HCT116 (cell line): Measurements from ENCODE around the gene MAP4K4. TPM values are rescaled to one million over a fixed set of nuclear protein-coding genes. Genes with fewer than 3 reads are reported as not detected.

Experiments
- ATAC-seq: fragments of 200-7000 bp; cut with Tn5 transposase; 2 replicates; pipeline ENCODE4 v1.9.1; 2020; ENCODE audit warnings: mild to moderate bottlenecking, moderate library complexity
- BruUV-seq: library from RNA; stranded (reverse); fragments of 400-500 nt; replicated peaks from 2 replicates; lab custom pipeline; 2021; lab: Mats Ljungman, UMichigan
- CTCF ChIA-PET: fragments of 300-600 bp; sonication (Branson Sonifier 250); formaldehyde crosslinking; loops from one replicate; lab custom pipeline; 2021; ENCODE audit warnings: antibody characterized with exemption; lab: Charles Lee
- POLR2A ChIA-PET: fragments of 300-600, 350-600 bp; sonication (Branson Sonifier 250); formaldehyde crosslinking; loops from one replicate; lab custom pipeline; 2021; ENCODE audit warnings: antibody characterized with exemption; lab: Charles Lee
- RAD21 ChIA-PET, 2 experiments: fragments of 300-600 bp; sonication (Branson Sonifier 250); formaldehyde crosslinking; loops; one replicate each; lab custom pipeline; 2023; ENCODE audit warnings: low total read pairs in 2 of 2; ENCODE audit not compliant: uncharacterized antibody in 2 of 2, unreplicated experiment in 2 of 2, low non-redundant PET in 1 of 2; lab: Charles Lee
- DNase-seq: peaks from one replicate; pipeline ENCODE4 v3.0.0-alpha.2; 2010; ENCODE audit warnings: low read depth, low spot score
- H2AFZ ChIP-seq: fragments of 200-600 bp; shearing (Covaris generic), sonication (generic); 2 replicates; pipeline ENCODE4 v1.6.1; 2017; ENCODE audit warnings: low read depth, mixed run types, mixed read lengths, antibody characterized with exemption, low read length; ENCODE audit not compliant: poor library complexity, severe bottlenecking
- H3K27ac ChIP-seq: 2 replicates; pipeline ENCODE4 v1.5.1; 2012; ENCODE audit warnings: low read depth, low read length
- H3K27me3 ChIP-seq: fragments of 200-600 bp; sonication (generic); 2 replicates; pipeline ENCODE4 v1.6.1; 2016; ENCODE audit warnings: mixed run types, low read length, mixed read lengths; ENCODE audit not compliant: insufficient read depth
- H3K36me3 ChIP-seq, 2 experiments: fragments of 200-500 bp in 1 of 2; fragments of 200-600 bp in 1 of 2; sonication (Bioruptor generic) in 1 of 2; sonication (generic) in 1 of 2; 2 replicates each; pipeline versions ENCODE4 v1.5.1 to v1.6.1; 2014 to 2016; ENCODE audit warnings: low read length in 2 of 2, inconsistent platforms in 1 of 2, mixed read lengths in 1 of 2, mixed run types in 1 of 2; ENCODE audit not compliant: insufficient read depth in 2 of 2, control insufficient read depth in 1 of 2
- H3K4me1 ChIP-seq, 2 experiments: fragments of 200-600 bp in 1 of 2; sonication (generic) in 1 of 2; 2 replicates each; pipeline versions ENCODE4 v1.5.1 to v1.6.1; 2012 to 2017; ENCODE audit warnings: low read length in 2 of 2, inconsistent platforms in 1 of 2, mild to moderate bottlenecking in 1 of 2, mixed read lengths in 1 of 2, mixed run types in 1 of 2, moderate library complexity in 1 of 2; ENCODE audit not compliant: insufficient read depth in 2 of 2, control insufficient read depth in 1 of 2
- H3K4me2 ChIP-seq: fragments of 200-600 bp; sonication (generic); 2 replicates; pipeline ENCODE4 v1.6.1; 2017; ENCODE audit warnings: mixed run types, low read length, mixed read lengths
- H3K4me3 ChIP-seq, 2 experiments: fragments of 200-600 bp in 1 of 2; sonication (generic) in 1 of 2; replicated peaks in 1 of 2; 2 replicates each; pipeline ENCODE4 v1.5.1; 2011 to 2016; ENCODE audit warnings: low read length in 2 of 2, control low read depth in 1 of 2, low read depth in 1 of 2, mild to moderate bottlenecking in 1 of 2, mixed read lengths in 1 of 2, mixed run types in 1 of 2
- H3K79me2 ChIP-seq: fragments of 200-600 bp; sonication (generic); 2 replicates; pipeline ENCODE4 v1.6.1; 2017; ENCODE audit warnings: mild to moderate bottlenecking, mixed run types, low read length, moderate library complexity, mixed read lengths; ENCODE audit not compliant: insufficient read depth
- H3K9ac ChIP-seq: fragments of 200-600 bp; sonication (generic); 2 replicates; pipeline ENCODE4 v1.6.1; 2016; ENCODE audit warnings: low read length, mixed read lengths
- H3K9me2 ChIP-seq: fragments of 200-600 bp; sonication (generic), shearing (Covaris generic); 2 replicates; pipeline ENCODE4 v1.6.1; 2017; ENCODE audit warnings: mixed run types, mild to moderate bottlenecking, moderate library complexity; ENCODE audit not compliant: insufficient read depth
- H3K9me3 ChIP-seq, 2 experiments: fragments of 200-500 bp in 1 of 2; fragments of 200-600 bp in 1 of 2; sonication (Bioruptor generic) in 1 of 2; sonication (generic) in 1 of 2; 2 replicates each; pipeline ENCODE4 v1.6.1; 2014 to 2017; ENCODE audit warnings: low read length in 2 of 2, mixed read lengths in 2 of 2, inconsistent platforms in 1 of 2, low read depth in 1 of 2, mild to moderate bottlenecking in 1 of 2, mixed run types in 1 of 2, moderate library complexity in 1 of 2; ENCODE audit not compliant: control insufficient read depth in 1 of 2, insufficient read depth in 1 of 2
- H4K20me1 ChIP-seq: fragments of 200-600 bp; sonication (generic), shearing (Covaris generic); 2 replicates; pipeline ENCODE4 v1.6.1; 2017; ENCODE audit warnings: mixed run types, mild to moderate bottlenecking, moderate library complexity; ENCODE audit not compliant: insufficient read depth
- CEBPB ChIP-seq: IDR thresholded peaks from 2 replicates; pipeline ENCODE4 v1.6.1; 2012; ENCODE audit warnings: low read depth
- ELF1 ChIP-seq: IDR thresholded peaks from 2 replicates; pipeline ENCODE4 v1.6.1; 2012; ENCODE audit warnings: low read depth, borderline replicate concordance
- FOSL1 ChIP-seq: IDR thresholded peaks from 2 replicates; pipeline ENCODE4 v1.6.1; 2012; ENCODE audit warnings: low read depth
- MAX ChIP-seq: IDR thresholded peaks from 2 replicates; pipeline ENCODE4 v1.6.1; 2012
- POLR2A ChIP-seq: IDR thresholded peaks from 2 replicates; pipeline ENCODE4 v1.7.0; 2011; ENCODE audit warnings: borderline replicate concordance; ENCODE audit not compliant: insufficient read depth, insufficient read length; ENCODE audit errors: extremely low read depth
- POLR2AphosphoS5 ChIP-seq: IDR thresholded peaks from 2 replicates; pipeline ENCODE4 v1.6.1; 2011; ENCODE audit warnings: mild to moderate bottlenecking, low read depth, low read length, moderate library complexity
- RAD21 ChIP-seq: IDR thresholded peaks from 2 replicates; pipeline ENCODE4 v1.6.1; 2012; ENCODE audit warnings: low read depth, mild to moderate bottlenecking
- REST ChIP-seq: IDR thresholded peaks from 2 replicates; pipeline ENCODE4 v1.6.1; 2012; ENCODE audit warnings: low read depth
- SRF ChIP-seq: IDR thresholded peaks from 2 replicates; pipeline ENCODE4 v1.6.1; 2012; ENCODE audit warnings: low read depth
- YY1 ChIP-seq: IDR thresholded peaks from 2 replicates; pipeline ENCODE4 v1.6.1; 2011; ENCODE audit warnings: low read length, low read depth, moderate library complexity, mild to moderate bottlenecking; ENCODE audit not compliant: insufficient replicate concordance; ENCODE audit errors: extremely low read depth
- ZBTB33 ChIP-seq: IDR thresholded peaks from 2 replicates; pipeline ENCODE4 v1.6.1; 2011; ENCODE audit warnings: mild to moderate bottlenecking, low read length, moderate library complexity; ENCODE audit not compliant: insufficient replicate concordance; ENCODE audit errors: extremely low read depth
- ZFX ChIP-seq: fragments of 450-650 bp; IDR thresholded peaks from 2 replicates; pipeline ENCODE4 v1.6.1; 2017
- intact Hi-C: fragments of 100-400 bp; cut with micrococcal nuclease; formaldehyde crosslinking; loops from 2 replicates; pipeline ENCODE4 v1.10.0; 2022
- total RNA-seq: library from RNA; stranded (reverse); gene quantifications from one replicate; pipeline ENCODE4 v1.2.1, GENCODE V29; 2021; ENCODE audit not compliant: unreplicated experiment

The MAP4K4 gene
- total RNA-seq, 1 experiment from 2014 or later = 62.3 TPM

GRCh38 chr2:101895819-101896322 is 198.4 kb downstream of the MAP4K4 start (continued):
- TF ChIP-seq REST (no peak), POLR2A (no peak), ELF1 (no peak), YY1 (no peak), FOSL1 (no peak), RAD21 (no peak), CEBPB (no peak), SRF (no peak), MAX (no peak)

- DNase-seq (no peak), ATAC-seq (no peak)
- Histone ChIP-seq H3K27me3 (no peaks in the 10 kb centered on the region), H3K27ac (no peak overlapping the region), H3K36me3 (peaks cover 0 to 8% of the 10 kb centered on the region in 2 experiments; a peak in 2 of 4 replicates), H3K9ac (no peak overlapping the region), H3K4me3 (no peak overlapping the region), H3K4me2 (no peak overlapping the region), H3K4me1 (no peaks in the 10 kb centered on the region), H4K20me1 (no peaks in the 10 kb centered on the region), H3K9me3 (no peaks in the 10 kb centered on the region), H3K79me2 (no peaks in the 10 kb centered on the region), H2AFZ (no peak overlapping the region), H3K9me2 (no peaks in the 10 kb centered on the region)
- ChIA-PET CTCF (interaction anchor here (1.5 kb wide), 1 partner anchor 13 kb away, joined by 6 read pairs; no protein-coding TSS in a partner anchor), POLR2A (no interaction called here), RAD21 (no interaction called here)
- no TSS peak for BruUV-seq
- intact Hi-C loops = no loop called here
- no peak for TF ChIP-seq ZFX
- TF ChIP-seq RAD21 = no peak
- no peak for TF ChIP-seq POLR2AphosphoS5
- no peak for TF ChIP-seq ZBTB33
- no peak for TF ChIP-seq YY1
- TF ChIP-seq MAX = no peak
- no peak for TF ChIP-seq POLR2A
- TF ChIP-seq REST = no peak
Observed at GRCh38 chr2:101897301-101897700, 199.8 kb downstream of the MAP4K4 start.
